Right kidney (tissue), 1 donor: ENCODE data around the gene PRKG1.
"Not testable (repeated sequence)": the region's sequence is repeated elsewhere in the genome, so short reads cannot be mapped to it uniquely, and the experiment has no call there.

Experiments
- DNase-seq: peaks from one replicate; pipeline ENCODE4 v3.0.0-alpha.2; 2016

Gene PRKG1

DNA sequence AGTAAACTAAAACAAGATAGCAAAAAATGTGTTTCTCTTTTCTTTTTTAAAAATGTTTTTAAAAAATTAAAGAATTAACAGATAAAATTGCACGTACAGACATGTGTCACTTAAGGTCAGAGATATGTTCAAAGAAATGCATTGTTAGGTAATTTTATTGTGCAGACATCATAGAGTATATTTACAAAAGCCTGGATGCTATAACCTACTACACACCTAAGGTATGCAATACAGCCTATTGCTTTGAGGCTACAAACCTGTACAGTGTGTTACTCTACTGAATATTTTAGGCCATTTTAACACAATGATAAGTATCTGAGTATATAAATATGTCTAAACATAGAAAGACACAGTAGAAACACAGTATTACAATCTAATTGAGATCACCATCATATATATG lies 253.1 kb downstream of the PRKG1 start:
- DNase-seq, result no peak

DNA sequence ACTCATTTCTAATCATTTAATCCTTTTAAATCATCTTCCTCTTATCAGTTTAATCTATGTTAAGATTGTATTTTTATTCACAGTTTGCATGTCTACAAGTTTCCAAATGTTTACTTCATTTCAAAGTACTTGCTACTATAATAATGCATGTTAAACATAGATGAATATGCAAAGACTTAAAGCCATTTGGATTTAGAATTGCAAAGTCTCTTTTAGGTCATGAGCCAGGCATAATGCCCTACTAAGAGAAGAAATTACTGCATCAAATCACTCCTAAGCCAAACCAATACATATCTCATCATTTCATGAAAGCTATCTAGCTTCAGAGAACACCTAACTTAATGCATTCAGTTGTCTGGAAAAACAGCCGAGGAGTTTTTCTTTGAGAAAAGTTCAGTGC lies 266.1 kb downstream of the PRKG1 start:
- DNase-seq, result no peak

DNA sequence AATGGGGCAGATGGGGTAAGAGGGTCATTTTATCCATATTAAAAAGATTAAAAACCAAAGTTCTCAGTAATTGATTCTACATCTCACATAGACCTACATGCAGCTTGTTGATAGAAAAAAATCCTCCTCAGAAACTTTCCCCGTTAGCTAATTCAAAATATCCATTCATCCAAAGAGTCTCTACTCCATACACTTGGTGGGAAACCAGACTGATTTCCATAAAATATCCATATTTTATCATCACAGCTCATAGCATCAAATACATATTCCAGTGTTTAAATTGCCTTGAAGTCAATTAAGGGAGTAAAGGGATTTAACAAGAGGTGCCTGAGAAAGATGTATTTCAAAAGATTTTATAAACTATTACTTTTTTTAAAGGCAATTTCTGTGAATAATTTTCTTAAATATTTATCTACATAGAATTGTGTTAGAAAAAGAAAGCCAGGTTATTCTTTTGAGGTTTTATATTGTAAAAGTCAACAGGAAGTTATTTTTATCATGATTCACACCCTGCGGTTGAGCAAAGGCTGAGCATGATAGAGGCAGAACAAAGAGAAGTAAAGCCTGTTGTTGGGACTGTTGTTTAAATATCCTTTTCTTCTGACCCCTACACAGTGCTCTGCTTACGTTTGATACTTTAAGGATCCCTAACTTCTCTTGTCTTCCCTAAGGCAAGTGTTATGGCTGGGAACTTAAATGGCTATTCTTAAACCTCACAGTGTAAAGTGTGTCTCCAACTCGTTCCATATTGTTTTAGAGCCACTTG lies 266.7 kb downstream of the PRKG1 start:
- DNase-seq, result no peak

DNA sequence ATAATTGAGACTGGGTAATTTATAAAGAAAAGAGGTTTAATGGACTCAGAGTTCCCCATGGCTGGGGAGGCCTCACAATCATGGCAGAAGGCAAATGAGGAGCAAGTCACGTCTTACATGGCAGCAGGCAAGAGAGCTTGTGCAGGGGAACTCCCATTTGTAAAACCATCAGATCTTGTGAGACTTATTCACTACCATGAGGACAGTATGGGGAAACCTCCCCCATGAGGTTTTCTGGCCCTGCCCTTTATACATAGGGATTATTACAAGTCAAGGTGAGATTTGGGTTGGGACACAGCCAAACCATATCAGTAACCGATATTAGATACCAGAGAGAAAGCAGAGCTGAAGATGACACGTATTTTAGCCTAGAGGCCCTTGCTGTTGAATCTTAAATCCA lies 267.5 kb downstream of the PRKG1 start:
- not testable (repeated sequence) for DNase-seq

DNA sequence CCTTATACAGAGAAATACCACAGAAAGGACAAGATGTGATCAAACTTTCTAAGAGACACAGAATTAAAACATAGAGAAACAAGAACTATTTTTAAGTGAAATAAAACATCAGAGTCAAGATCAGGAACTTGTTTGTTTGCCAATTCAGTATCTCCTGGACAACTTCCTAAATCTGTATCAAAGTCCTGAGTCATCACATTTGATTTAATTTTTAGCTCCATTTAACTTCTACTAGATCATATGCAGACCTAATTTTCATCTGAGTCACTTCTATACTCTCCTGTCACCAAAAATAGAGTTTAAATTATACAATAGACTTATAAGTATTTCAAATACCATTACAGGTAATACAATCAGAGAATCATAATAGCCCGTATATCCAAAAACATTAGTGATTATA lies 268.1 kb downstream of the PRKG1 start:
- no peak for DNase-seq

DNA sequence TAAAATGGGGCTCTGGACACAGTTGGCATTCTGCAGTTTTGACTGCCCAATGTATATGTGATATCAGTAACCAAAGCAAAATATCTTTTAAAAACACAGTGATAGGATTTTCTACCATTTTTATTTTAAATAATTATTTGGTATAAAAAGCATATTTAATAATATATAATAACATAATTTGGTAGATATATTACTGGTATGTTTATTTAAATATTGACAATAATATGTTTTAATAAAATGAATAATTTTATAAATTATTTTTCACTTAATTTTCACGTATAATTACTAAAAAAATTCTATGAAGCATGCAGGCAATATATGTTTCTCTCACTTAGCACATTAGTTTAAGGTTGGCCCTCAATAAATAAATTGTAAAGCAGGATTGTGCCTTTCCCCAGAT lies 269.1 kb downstream of the PRKG1 start:
- DNase-seq, result no peak

DNA sequence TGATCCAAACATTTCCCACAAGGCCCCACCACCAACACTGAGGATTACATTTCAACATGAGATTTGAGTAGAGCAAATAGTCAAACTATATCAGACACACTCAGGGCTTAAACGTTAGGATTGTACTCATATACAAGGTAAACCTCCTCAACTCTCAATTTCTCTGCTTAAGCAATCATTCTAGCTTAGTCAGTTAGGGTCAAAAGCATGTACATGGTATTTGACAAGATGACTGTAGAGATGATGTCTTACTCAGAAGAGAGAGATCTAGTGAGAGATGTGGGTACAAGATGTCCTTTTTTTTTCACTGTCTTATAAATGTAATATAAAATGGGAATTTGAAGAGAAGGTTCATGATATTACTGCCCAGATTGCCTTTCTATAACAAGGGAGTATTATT lies 270.1 kb downstream of the PRKG1 start:
- DNase-seq, result no peak

DNA sequence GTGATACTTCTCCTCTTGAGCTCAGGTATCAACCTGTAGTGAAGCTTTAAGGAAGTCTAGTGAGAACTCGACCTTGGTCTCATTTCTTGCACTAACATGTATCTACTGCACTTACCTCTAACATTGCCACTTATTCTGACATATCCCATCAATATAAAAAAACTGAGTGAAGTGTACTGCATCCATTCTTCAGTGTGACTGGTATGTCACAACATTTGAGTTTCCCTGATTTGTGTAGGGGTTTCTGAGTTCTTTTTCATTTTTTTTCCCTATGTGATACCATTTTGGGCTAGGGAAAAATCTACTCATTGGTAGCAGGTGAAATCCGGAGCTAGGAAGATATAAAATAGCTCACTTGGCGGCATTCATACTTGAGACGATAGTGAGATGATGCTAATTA lies 274.3 kb downstream of the PRKG1 start:
- no peak for DNase-seq

DNA sequence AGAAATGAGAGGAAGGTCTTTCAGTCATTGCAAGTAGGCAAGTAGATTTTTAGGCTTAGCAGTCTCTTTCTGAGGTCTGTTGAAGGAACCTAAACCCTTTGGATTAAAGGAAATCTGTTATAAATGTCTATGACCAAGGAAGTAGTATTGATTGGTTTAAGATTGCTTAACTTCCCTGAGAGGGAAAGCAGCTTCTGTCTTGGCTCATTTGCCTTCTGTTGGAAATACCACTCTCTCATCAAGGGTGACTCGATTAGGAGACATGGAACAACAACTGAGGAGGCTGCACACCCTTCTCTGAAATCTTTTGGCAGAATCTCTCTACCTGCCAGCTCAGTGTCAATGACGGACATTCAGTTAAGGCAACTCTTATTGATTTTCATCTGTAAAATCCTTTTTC lies 282.9 kb downstream of the PRKG1 start:
- DNase-seq, result no peak

DNA sequence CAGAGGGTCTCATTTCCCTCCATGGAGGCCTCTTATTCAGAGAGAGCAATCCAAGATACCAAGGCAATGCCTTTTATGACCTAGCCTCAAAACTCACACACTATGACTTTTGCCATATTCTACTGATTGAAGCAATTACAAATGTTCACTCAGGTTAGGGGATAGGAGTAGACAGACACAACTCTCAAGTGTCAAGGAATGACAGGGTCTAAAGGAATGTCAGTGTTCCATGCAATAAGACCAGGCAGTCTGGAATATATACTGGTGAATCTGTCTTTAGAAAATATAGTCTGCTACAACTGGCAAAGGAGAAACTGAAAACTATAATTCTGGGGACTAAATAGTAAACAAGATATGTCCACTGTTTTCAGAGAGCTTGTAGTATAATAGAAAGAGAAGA lies 283.9 kb downstream of the PRKG1 start:
- DNase-seq, result no peak

DNA sequence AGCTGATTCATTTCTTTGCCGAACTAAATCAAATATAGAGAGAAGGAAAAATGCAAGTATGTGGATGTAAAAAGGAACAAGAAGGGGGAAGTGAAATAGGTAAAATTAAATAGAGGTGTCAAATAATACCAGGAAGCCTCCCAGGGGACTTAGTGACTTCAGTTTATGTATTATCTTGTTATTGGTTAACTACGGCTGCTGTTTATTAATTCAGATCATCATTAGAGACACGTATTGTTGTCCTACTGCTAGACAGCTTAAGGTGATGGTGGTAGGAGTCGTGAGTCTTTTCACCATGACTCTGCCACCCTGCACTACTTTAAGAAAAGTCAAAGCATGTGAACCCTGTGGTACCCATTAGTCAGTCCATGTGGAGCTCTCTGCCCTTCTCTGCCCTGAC lies 289.1 kb downstream of the PRKG1 start:
- no peak for DNase-seq

DNA sequence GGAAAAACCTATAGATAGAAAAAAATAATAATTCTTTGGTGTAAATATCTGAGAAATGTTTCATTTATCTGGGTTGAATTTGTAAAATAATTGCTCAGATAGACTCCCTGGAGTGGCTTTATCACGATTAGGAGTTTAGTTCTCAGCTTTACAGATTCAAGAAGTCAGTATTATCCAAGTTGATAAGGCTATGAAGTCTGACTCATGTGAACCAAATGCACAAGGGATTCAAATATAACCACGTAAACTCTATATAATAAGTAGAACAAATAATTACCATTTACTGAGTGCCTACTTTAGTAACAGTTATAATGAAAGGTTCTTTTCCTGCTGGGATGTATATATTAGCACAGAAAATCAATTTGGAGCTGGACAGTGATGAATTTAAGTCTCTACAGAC lies 290.4 kb downstream of the PRKG1 start:
- no peak for DNase-seq

DNA sequence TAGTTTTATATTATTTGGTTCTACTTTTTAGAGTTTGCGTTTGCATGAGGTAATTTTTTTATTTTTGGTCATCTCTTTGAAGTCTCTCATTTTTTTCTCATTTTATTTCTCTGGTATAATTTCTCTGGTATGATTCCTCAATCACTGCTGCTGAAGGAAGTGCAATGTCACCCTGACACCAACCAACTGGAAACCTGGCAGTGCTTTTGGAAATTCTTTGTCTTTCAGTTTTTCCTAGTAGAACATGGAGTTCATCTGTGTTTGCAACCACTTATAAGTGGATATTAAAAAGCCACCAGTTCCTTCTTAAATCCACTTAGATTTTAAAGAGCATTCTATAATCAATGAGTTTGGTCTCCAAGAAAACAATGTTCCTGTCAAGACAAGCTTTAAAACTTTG lies 291.8 kb downstream of the PRKG1 start:
- no peak for DNase-seq

DNA sequence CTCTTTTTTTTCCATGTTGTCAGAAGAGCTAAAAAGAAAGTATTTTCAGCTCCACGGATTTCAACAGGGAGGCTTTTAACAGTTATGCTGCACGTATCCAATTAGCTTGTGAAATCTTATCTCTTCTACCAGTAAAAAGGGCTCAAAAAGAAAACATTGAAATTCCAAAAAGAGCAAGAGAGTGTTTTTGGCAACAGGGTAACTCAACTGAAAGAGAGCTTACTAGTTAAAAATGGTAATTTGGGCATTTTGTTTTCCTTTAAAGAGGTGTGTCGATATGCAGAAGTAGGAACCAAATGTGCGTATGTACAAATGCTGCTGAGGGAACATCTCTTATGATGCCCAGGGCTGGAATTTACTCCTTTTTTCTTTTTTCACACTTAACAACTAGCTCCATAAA lies 292.8 kb downstream of the PRKG1 start:
- DNase-seq, result peak; percentile 15

DNA sequence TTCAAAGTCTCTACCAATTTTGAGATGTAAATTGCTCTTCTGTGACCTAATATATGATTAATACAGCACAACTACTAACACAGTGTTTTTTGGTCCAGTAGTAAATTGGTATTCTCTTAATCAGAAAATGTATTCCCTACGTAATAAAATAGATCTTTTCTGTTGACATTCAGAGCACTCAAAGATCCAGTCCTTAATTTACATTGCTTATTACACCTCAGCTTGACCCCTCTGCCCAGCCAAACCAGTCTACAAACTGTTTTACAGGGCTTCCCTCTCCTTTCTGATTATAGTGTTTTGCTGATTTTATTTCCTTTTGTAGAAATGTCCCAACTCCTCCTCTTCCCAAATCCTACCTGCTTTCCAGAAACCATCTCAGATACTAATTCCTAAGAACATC lies 293.4 kb downstream of the PRKG1 start:
- DNase-seq, result no peak

DNA sequence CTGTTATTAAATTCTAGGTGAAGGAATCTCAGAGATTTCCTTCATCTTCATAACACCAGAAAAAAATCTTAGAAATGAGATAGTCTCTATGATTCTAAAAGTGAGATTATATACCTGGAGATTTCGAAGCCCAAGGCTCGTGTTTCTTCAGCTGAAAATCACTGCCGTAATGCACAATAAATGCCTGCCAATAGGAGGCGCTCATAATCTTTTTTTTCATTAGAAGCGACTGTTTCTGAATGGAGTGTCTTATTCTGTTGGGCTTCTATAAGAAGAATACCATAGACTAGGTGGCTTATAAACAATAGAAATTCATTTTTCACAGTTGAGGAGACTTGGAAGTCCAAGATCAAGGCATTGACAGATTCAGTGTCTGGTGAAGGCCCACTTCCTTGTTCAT lies 294.7 kb downstream of the PRKG1 start:
- no peak for DNase-seq

DNA sequence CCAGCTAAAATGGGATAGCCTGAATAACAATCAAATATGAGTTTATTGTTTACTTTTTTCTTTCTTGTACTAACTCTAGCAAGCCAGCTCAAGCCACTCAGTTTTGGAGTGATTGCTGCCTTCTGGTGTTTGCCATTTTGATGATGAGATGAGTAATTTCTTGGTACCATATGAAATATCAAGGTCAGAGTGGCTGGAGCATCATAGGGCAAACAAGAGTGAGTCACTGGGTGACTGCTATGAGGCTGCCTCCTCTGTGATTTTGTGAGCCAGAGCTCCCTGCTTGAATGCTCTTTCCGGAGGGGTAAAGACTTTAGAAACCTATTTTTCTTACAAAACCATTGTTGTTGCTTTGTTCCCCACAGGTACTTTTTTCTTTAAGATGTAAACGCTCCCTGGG lies 295.6 kb downstream of the PRKG1 start:
- DNase-seq, result no peak

DNA sequence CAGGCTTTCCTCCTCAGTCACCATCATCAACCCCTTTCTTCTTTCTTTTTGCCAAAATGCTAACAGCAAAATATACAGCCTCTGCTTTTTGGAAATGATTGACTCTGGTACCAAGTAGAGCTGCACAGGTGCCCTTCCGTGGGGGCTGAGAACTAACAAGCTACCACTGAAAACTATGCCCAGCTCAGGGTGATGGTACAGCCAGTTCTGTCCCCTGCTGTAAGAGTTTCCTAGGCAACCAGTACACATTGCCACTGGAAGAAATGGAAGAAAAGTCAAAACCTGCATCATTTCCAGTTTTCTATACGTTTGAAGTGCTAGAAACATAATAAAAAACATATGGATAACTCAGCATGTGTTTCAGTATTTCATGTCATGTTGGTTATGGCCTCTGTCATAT lies 297.5 kb downstream of the PRKG1 start:
- DNase-seq, result no peak

DNA sequence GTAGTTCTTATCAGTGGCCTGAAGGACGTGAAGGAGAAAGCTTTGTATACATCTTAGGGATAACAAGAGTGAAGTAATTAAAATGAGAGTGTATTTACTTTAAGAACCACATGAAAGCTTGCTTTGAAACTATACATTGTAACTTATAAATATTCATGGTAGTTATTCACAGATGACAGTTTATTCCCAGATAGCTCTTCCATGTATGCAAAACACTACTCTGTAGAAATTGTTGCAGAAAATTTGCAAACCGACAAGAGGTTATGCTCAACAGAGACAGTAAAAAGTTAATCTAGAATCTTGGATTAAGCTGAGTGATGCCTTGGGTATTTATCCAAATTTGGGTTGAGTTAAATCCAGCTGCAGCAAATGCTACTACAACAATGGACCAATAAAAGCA lies 301.5 kb downstream of the PRKG1 start:
- no peak for DNase-seq

DNA sequence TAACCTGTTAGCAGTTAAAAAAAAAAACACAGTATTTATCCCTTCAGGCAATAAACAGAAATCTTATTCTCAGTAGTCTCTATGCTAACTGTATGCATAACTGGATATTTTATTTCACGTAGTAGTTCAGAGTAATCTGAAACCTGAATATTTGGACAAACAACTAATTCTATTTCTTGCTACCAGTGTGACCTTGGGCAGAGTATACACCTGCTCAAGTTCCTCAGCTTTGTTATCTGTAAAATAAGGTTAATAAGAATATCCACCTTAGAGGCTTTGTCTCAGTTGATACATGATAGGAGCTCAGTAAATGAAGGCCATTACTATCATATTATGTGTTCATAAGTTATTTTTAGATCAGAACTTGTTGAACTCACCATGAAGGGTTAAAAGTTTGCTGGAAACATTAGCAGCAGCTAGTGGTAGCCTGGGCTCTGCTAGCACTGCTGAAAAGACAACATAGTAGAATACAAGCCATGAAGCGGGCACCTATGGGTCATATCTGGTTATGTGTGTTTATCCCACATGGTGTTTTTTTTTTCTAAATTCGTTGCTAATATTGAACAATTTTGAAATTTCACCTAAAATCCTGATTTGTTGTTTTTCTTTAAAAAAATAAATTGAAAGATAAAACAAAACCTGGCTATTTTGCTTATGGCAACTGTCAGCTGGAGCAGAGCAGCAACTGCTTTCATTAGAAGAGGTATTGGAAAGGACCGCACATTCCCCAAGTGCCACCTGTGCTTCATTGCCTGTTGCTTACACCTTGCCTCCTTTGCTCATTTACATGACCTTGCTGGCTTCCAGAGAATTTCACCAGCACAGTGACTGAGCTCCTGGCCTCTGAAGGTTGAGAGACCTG lies 303.0 kb downstream of the PRKG1 start:
- DNase-seq, result no peak

DNA sequence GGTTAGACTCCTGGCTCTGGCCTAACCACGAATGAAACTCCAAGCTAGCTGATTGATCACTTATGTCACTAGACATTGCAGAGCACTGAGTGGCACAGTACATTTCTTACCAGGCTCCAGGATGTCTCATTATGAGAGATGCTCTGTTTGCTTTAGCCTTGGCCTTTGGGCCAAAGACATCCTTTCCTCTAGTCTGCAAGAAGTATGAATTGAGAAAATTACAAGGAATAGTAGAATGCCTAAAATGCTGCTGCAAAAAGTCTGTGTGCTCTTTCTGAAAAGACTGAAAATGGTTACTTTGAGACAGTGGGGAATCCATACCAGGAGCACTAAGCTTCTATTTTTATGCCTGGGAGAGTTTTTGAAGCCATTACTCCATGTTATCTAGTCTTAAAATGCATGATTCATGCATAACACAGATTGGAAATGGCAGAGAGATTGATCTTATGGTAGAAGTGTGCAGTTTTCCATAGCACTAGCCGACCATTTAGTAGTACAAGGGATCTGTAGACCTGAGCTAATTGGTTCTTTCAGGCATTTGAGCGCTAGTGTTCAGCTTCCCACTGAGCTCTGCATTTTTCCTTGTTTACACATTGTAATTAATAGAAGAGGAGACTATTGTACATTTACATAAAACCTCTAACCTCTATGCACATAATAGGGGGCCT lies 303.8 kb downstream of the PRKG1 start:
- no peak for DNase-seq

DNA sequence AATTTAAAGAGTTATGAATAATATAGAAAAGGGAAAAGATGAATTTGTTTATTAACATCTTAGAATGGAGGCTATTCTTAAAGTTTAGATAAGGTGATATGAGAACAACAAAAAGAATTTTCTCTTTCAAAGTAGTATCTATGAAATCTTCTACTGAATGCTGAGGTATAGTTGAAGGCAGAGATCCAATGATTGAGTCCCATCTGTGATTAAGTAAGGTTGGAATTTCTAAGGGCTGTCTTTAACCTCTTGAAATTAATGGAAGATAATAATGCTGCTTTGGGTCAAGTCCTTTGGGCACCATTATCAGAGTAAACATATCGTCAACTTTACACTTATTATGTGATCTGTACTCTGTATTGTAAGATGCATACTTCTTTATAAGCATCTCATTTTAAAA lies 307.9 kb downstream of the PRKG1 start:
- no peak for DNase-seq

DNA sequence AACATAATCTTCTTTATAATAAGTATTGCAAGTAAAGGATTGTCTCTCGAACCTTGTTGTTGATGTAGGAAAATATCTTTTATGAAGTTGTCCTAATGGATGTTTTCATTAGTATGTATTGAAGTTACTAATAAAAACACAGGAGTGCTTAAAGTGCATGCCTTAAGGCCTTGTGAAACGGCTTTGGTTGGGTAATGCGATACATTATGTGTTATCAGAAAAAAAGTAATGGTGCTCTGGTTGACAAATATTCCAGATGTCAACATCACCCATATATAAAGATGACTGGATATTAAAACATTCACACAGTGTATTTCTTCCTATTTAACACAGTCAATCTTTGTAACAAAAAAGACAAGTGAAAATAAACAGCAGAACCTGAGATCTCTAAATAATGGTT lies 310.7 kb downstream of the PRKG1 start:
- no peak for DNase-seq
